ENCODE measurements around the gene ATP6AP1.
"Not testable (repeated sequence)": the region's sequence is repeated elsewhere in the genome, so short reads cannot be mapped to it uniquely, and the experiment has no call there.

Gene ATP6AP1

GRCh38 chrX:154381271-154381670, 47.2 kb upstream of the ATP6AP1 start:
- TF ChIP-seq CTCF (IDR thresholded peaks at IDR 0.05; ENCODE audit: insufficient read depth, low read length, missing control alignments): no peak
- CTCF ChIA-PET: interaction anchor here (1.1 kb wide), 1 partner anchor 8 kb away, joined by 7 read pairs; no protein-coding TSS in a partner anchor
- DNase-seq (ENCODE audit: low read depth, low spot score): no peak
- POLR2A ChIA-PET: interaction anchor here (0.9 kb wide), 1 partner anchor 10 kb away, joined by 3 read pairs; no protein-coding TSS in a partner anchor
- no peak overlapping the region for H3K4me3 ChIP-seq (ENCODE audit: low read depth, low read length)

GRCh38 chrX:154382483-154383069, 45.9 kb upstream of the ATP6AP1 start:
- CTCF ChIA-PET: interaction anchor here (1.1 to 2.6 kb wide), 2 partner anchors 8 to 9 kb away, joined by 7 to 17 read pairs; partner anchors contain the start of gene FLNA
- no peak for TF ChIP-seq CTCF (IDR thresholded peaks at IDR 0.05; ENCODE audit: insufficient read depth, low read length, missing control alignments)
- DNase-seq (ENCODE audit: low read depth, low spot score): no peak
- no peak overlapping the region for H3K4me3 ChIP-seq (ENCODE audit: low read depth, low read length)
- POLR2A ChIA-PET: no interaction called here

GRCh38 chrX:154383359-154384283, 44.9 kb upstream of the ATP6AP1 start:
- DNase-seq (ENCODE audit: low read depth, low spot score): no peak
- POLR2A ChIA-PET: interaction anchor here (0.8 kb wide), 1 partner anchor 9 kb away, joined by 5 read pairs; the partner anchor contains the start of gene FLNA
- CTCF ChIA-PET: interaction anchor here (0.9 to 2.6 kb wide), 3 partner anchors 9 to 67 kb away, joined by 3 to 17 read pairs (median 3); partner anchors contain the start of gene FLNA

GRCh38 chrX:154384284-154384892, 44.1 kb upstream of the ATP6AP1 start:
- DNase-seq (ENCODE audit: low read depth, low spot score): no peak
- CTCF ChIA-PET: interaction anchor here (0.9 to 2.6 kb wide), 3 partner anchors 10 to 67 kb away, joined by 3 to 17 read pairs (median 3); partner anchors contain the start of gene FLNA
- POLR2A ChIA-PET: no interaction called here
- TF ChIP-seq CTCF (IDR thresholded peaks at IDR 0.05; ENCODE audit: insufficient read depth, low read length, missing control alignments): peak; percentile 24
- no peak overlapping the region for H3K4me3 ChIP-seq (ENCODE audit: low read depth, low read length)

More at GRCh38 chrX:154383359-154384283, 44.9 kb upstream of the ATP6AP1 start:
- H3K4me3 ChIP-seq (ENCODE audit: low read depth, low read length): no peak overlapping the region
- TF ChIP-seq CTCF (IDR thresholded peaks at IDR 0.05; ENCODE audit: insufficient read depth, low read length, missing control alignments): no peak

GRCh38 chrX:154388094-154388493, 40.4 kb upstream of the ATP6AP1 start:
- DNase-seq (ENCODE audit: low read depth, low spot score); CTCF ChIA-PET; H3K4me3 ChIP-seq (ENCODE audit: low read depth, low read length); POLR2A ChIA-PET: not testable (repeated sequence)

GRCh38 chrX:154388649-154389048, 39.8 kb upstream of the ATP6AP1 start:
- POLR2A ChIA-PET; H3K4me3 ChIP-seq (ENCODE audit: low read depth, low read length); CTCF ChIA-PET; DNase-seq (ENCODE audit: low read depth, low spot score): not testable (repeated sequence)

- POLR2A ChIA-PET: not testable (repeated sequence)
Measured at GRCh38 chrX:154389812-154390747, 38.4 kb upstream of the ATP6AP1 start.

GRCh38 chrX:154396363-154396762, 32.1 kb upstream of the ATP6AP1 start:
- POLR2A ChIA-PET; CTCF ChIA-PET; H3K4me3 ChIP-seq (ENCODE audit: low read depth, low read length); DNase-seq (ENCODE audit: low read depth, low spot score): not testable (repeated sequence)

More at GRCh38 chrX:154389812-154390747, 38.4 kb upstream of the ATP6AP1 start:
- DNase-seq (ENCODE audit: low read depth, low spot score); CTCF ChIA-PET: not testable (repeated sequence)
- peak overlapping the region; percentile 51 for H3K4me3 ChIP-seq (ENCODE audit: low read depth, low read length)
